Ramos (cell line): ENCODE results near the gene TPRG1.

Experiments used
- in situ Hi-C: fragments of 300-500 bp; cut with MboI; formaldehyde crosslinking; loops from one replicate; pipeline ENCODE4 v1.14.3; 2022; ENCODE audit warnings: low sequenced_read_pairs; ENCODE audit not compliant: unreplicated experiment

TPRG1 gene

GRCh38 chr3:189340680-189341460 is 169.1 kb downstream of the TPRG1 start:
- in situ Hi-C loops: no loop called here

- in situ Hi-C loops: no loop called here
Observed at GRCh38 chr3:189342811-189343210, 171.0 kb downstream of the TPRG1 start.

- in situ Hi-C loops: no loop called here
Observed at GRCh38 chr3:189344996-189345395, 173.2 kb downstream of the TPRG1 start.

- in situ Hi-C loops: no loop called here
Observed at GRCh38 chr3:189349772-189350171, 178.0 kb downstream of the TPRG1 start.

GRCh38 chr3:189353318-189353965 is 181.7 kb downstream of the TPRG1 start:
- in situ Hi-C loops: no loop called here

GRCh38 chr3:189353988-189354889 is 182.5 kb downstream of the TPRG1 start:
- in situ Hi-C loops: no loop called here

- in situ Hi-C loops: no loop called here
Observed at GRCh38 chr3:189355115-189355480, 183.3 kb downstream of the TPRG1 start.

GRCh38 chr3:189355481-189356201 is 183.9 kb downstream of the TPRG1 start:
- in situ Hi-C loops: no loop called here

- in situ Hi-C loops: no loop called here
Observed at GRCh38 chr3:189360291-189360690, 188.5 kb downstream of the TPRG1 start.

- in situ Hi-C loops: no loop called here
Observed at GRCh38 chr3:189361103-189361835, 189.5 kb downstream of the TPRG1 start.

GRCh38 chr3:189363590-189364255 is 192.0 kb downstream of the TPRG1 start:
- in situ Hi-C loops: no loop called here

- in situ Hi-C loops: no loop called here
Observed at GRCh38 chr3:189365609-189366564, 194.1 kb downstream of the TPRG1 start.

GRCh38 chr3:189368384-189368783 is 196.6 kb downstream of the TPRG1 start:
- in situ Hi-C loops: no loop called here

- in situ Hi-C loops: no loop called here
Observed at GRCh38 chr3:189369636-189370035, 197.9 kb downstream of the TPRG1 start.

GRCh38 chr3:189372243-189372642 is 200.5 kb downstream of the TPRG1 start:
- in situ Hi-C loops: no loop called here
